H1 (cell line): ENCODE data around the gene SGPP2. TPM values are rescaled to one million over a fixed set of nuclear protein-coding genes. Genes with fewer than 3 reads are reported as not detected.

ENCODE experiments used
- GABPA ChIP-seq: IDR thresholded peaks from 2 replicates; pipeline ENCODE4 v1.6.1; 2011; ENCODE audit warnings: mild to moderate bottlenecking, low read length, moderate library complexity, borderline replicate concordance; ENCODE audit not compliant: insufficient read depth
- JUN ChIP-seq: IDR thresholded peaks from 2 replicates; pipeline ENCODE4 v1.6.1; 2011; ENCODE audit warnings: low read depth, mild to moderate bottlenecking, improper control_type of control experiment, low read length
- PHF8 ChIP-seq: fragments of 200-600 bp; sonication (generic); conservative IDR thresholded peaks from 2 replicates; pipeline ENCODE4 v1.7.1; 2012; ENCODE audit warnings: low read depth, mild to moderate bottlenecking, inconsistent platforms, low read length, moderate library complexity
- TCF12 ChIP-seq: IDR thresholded peaks from 2 replicates; pipeline ENCODE4 v1.6.1; 2011; ENCODE audit warnings: low read depth, mild to moderate bottlenecking, low read length
- polyA plus RNA-seq, 7 experiments: library from polyadenylated mRNA; depleted of rRNA in 3 of 7; stranded (reverse) in 5 of 7; unstranded in 2 of 7; fragments of >200 nt in 5 of 7; fragments of 200-250 nt in 2 of 7; gene quantifications; 1 replicate in 5 of 7; 2 replicates in 1 of 7; 4 replicates in 1 of 7; pipeline versions ENCODE4 v1.2.1 to v1.2.3, GENCODE V29; 2011 to 2013; ENCODE audit warnings: missing spikeins in 2 of 7, mixed read lengths in 2 of 7
- total RNA-seq: library from RNA; stranded (reverse); fragmentation: NEBNext Ultra II Directional; extraction: Animal tissue kit (Norgen Biotek cat#: 25700); gene quantifications from 2 replicates; pipeline ENCODE4 v1.2.1, GENCODE V29; 2021

SGPP2 gene
- total and polyA plus RNA-seq, 2 of the 8 experiments (the other 6 are each of a cell fraction or from before 2014, with no cell fraction given) = 0.29 TPM; not detected in 1

DNA sequence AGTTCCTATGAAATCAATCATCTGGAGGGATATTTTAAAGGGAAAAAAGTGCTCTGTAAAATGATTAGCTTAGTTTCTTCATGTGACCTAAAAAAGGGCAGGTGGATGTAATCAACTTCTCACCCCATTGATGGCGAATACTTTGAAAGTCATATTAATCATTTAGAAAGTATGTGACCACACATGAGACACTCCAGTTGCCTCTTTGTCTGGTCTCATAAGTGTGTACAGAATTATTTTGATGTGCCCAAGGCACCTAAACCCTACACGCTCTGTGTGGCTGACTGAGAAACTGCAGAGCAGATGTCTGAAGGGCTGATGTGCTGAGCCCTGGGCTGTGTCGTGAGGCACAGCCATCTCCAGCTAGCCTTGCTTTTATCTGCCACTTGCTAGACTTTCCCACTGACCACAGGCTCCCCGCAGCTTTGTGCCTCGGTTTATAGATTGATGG lies 26.9 kb downstream of the SGPP2 start (continued):
- TF ChIP-seq GABPA = no peak
- TF ChIP-seq JUN = no peak
- no peak for TF ChIP-seq PHF8
- no peak for TF ChIP-seq TCF12
